ENCODE measurements around the gene ZNF814.
"Not testable (repeated sequence)": the region's sequence is repeated elsewhere in the genome, so short reads cannot be mapped to it uniquely, and the experiment has no call there.

GRCh38 chr19:57890706-57891105, 1.9 kb upstream of the ZNF814 start:
- not testable (repeated sequence) for TF ChIP-seq SETDB1 (IDR thresholded peaks at IDR 0.05; ENCODE audit: insufficient read length, low read length)
- TF ChIP-seq, protein P1, sequence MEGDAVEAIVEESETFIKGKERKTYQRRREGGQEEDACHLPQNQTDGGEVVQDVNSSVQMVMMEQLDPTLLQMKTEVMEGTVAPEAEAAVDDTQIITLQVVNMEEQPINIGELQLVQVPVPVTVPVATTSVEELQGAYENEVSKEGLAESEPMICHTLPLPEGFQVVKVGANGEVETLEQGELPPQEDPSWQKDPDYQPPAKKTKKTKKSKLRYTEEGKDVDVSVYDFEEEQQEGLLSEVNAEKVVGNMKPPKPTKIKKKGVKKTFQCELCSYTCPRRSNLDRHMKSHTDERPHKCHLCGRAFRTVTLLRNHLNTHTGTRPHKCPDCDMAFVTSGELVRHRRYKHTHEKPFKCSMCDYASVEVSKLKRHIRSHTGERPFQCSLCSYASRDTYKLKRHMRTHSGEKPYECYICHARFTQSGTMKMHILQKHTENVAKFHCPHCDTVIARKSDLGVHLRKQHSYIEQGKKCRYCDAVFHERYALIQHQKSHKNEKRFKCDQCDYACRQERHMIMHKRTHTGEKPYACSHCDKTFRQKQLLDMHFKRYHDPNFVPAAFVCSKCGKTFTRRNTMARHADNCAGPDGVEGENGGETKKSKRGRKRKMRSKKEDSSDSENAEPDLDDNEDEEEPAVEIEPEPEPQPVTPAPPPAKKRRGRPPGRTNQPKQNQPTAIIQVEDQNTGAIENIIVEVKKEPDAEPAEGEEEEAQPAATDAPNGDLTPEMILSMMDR (tag by site-specific recombination; IDR thresholded peaks at IDR 0.05): not testable (repeated sequence)

Measured in HEK293 (cell line).